ENCODE data around the gene EIF2AK3. TPM values are rescaled to one million over a fixed set of nuclear protein-coding genes. Genes with fewer than 3 reads are reported as not detected.
A peak's percentile ranks its signal among the peaks of the same experiment; 100 is the strongest.

The EIF2AK3 gene
- total and polyA plus RNA-seq, 2 of the 13 experiments (the other 11 are each of a cell fraction or from before 2014, with no cell fraction given), result 10.3 to 30.6 TPM

GRCh38 chr2:88627856-88628570, 749 bp upstream of the EIF2AK3 start (continued):
- TF ChIP-seq PCBP2 (optimal IDR thresholded peaks at IDR 0.05; ENCODE audit: low read depth, low read length, poor library complexity, severe bottlenecking) (no peak), PRDM4 (CRISPR knock-in tag; IDR thresholded peaks at IDR 0.05; ENCODE audit: borderline replicate concordance) (no peak; the same call in 1 of the 2 replicates), ZMAT3 (CRISPR knock-in tag; conservative IDR thresholded peaks at IDR 0.05) (peak; percentile 57; the same call in 1 of the 2 replicates), HOXD1 (CRISPR knock-in tag; IDR thresholded peaks at IDR 0.05) (0 out of 2 replicates have a peak, but pooled peaks have one; percentile 51), RAD51 (IDR thresholded peaks at IDR 0.05; ENCODE audit: borderline replicate concordance) (no peak), ZNF687 (CRISPR knock-in tag; IDR thresholded peaks at IDR 0.05) (peak; percentile 67), CENPX (CRISPR knock-in tag; IDR thresholded peaks at IDR 0.05) (no peak), IKZF1 (IDR thresholded peaks at IDR 0.05) (no peak), ZNF670 (CRISPR knock-in tag; IDR thresholded peaks at IDR 0.05; ENCODE audit: borderline replicate concordance) (no peak), ZNF431 (CRISPR knock-in tag; IDR thresholded peaks at IDR 0.05; ENCODE audit: borderline replicate concordance, low read depth) (no peak), PAWR (CRISPR knock-in tag; IDR thresholded peaks at IDR 0.05; ENCODE audit: borderline replicate concordance) (no peak), POLR2G (IDR thresholded peaks at IDR 0.05; ENCODE audit: low read depth, low read length) (peak; percentile 99), ZNF224 (CRISPR knock-in tag; IDR thresholded peaks at IDR 0.05) (no peak), ZNF629 (CRISPR knock-in tag; conservative IDR thresholded peaks at IDR 0.05) (no peak), NBN (conservative IDR thresholded peaks at IDR 0.05) (no peak), LBX2 (CRISPR knock-in tag; IDR thresholded peaks at IDR 0.05; ENCODE audit: borderline replicate concordance) (no peak)
- TF ChIP-seq, protein P1, sequence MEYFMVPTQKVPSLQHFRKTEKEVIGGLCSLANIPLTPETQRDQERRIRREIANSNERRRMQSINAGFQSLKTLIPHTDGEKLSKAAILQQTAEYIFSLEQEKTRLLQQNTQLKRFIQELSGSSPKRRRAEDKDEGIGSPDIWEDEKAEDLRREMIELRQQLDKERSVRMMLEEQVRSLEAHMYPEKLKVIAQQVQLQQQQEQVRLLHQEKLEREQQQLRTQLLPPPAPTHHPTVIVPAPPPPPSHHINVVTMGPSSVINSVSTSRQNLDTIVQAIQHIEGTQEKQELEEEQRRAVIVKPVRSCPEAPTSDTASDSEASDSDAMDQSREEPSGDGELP (IDR thresholded peaks at IDR 0.05; ENCODE audit: borderline replicate concordance, low read depth), result no peak
- TF ChIP-seq, protein P2, sequence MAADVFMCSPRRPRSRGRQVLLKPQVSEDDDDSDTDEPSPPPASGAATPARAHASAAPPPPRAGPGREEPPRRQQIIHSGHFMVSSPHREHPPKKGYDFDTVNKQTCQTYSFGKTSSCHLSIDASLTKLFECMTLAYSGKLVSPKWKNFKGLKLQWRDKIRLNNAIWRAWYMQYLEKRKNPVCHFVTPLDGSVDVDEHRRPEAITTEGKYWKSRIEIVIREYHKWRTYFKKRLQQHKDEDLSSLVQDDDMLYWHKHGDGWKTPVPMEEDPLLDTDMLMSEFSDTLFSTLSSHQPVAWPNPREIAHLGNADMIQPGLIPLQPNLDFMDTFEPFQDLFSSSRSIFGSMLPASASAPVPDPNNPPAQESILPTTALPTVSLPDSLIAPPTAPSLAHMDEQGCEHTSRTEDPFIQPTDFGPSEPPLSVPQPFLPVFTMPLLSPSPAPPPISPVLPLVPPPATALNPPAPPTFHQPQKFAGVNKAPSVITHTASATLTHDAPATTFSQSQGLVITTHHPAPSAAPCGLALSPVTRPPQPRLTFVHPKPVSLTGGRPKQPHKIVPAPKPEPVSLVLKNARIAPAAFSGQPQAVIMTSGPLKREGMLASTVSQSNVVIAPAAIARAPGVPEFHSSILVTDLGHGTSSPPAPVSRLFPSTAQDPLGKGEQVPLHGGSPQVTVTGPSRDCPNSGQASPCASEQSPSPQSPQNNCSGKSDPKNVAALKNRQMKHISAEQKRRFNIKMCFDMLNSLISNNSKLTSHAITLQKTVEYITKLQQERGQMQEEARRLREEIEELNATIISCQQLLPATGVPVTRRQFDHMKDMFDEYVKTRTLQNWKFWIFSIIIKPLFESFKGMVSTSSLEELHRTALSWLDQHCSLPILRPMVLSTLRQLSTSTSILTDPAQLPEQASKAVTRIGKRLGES (CRISPR knock-in tag; IDR thresholded peaks at IDR 0.05; ENCODE audit: borderline replicate concordance), result no peak
